ENCODE measurements around the gene C1orf174.

C1orf174 gene

GRCh38 chr1:3905953-3906671 lies 6.0 kb upstream of the C1orf174 start:
- H3K36me3 ChIP-seq, result no peaks in the 10 kb centered on the region
- no peaks in the 10 kb centered on the region for H3K27me3 ChIP-seq (ENCODE audit: insufficient read depth, low read depth, severe bottlenecking)
- no peak for TF ChIP-seq CTCF (IDR thresholded peaks at IDR 0.05; ENCODE audit: low read depth, low read length)
- H3K9me3 ChIP-seq (ENCODE audit: severe bottlenecking), result no peaks in the 10 kb centered on the region
- no peak overlapping the region for H3K27ac ChIP-seq
- no peak overlapping the region for H3K4me3 ChIP-seq (ENCODE audit: low read depth, low read length)
- no peak for DNase-seq

- Histone ChIP-seq H3K27ac (no peak overlapping the region), H3K27me3 (ENCODE audit: insufficient read depth, low read depth, severe bottlenecking) (no peaks in the 10 kb centered on the region), H3K4me3 (ENCODE audit: low read depth, low read length) (no peak overlapping the region), H3K9me3 (ENCODE audit: severe bottlenecking) (no peaks in the 10 kb centered on the region), H3K36me3 (no peaks in the 10 kb centered on the region)
- TF ChIP-seq CTCF (IDR thresholded peaks at IDR 0.05; ENCODE audit: low read depth, low read length), result no peak
- no peak for DNase-seq
Measured at GRCh38 chr1:3905266-3905952, 5.3 kb upstream of the C1orf174 start.

GRCh38 chr1:3904843-3905185 lies 4.7 kb upstream of the C1orf174 start:
- Histone ChIP-seq H3K27me3 (ENCODE audit: insufficient read depth, low read depth, severe bottlenecking) (no peaks in the 10 kb centered on the region), H3K4me3 (ENCODE audit: low read depth, low read length) (peak overlapping the region; percentile 38; the same call in 1 of the 2 replicates), H3K27ac (peak overlapping the region; percentile 67), H3K9me3 (ENCODE audit: severe bottlenecking) (no peaks in the 10 kb centered on the region), H3K36me3 (peaks cover 2% of the 10 kb centered on the region; the same call in 1 of the 2 replicates)
- DNase-seq, result no peak
- no peak for TF ChIP-seq CTCF (IDR thresholded peaks at IDR 0.05; ENCODE audit: low read depth, low read length)

- Histone ChIP-seq H3K9me3 (ENCODE audit: severe bottlenecking) (no peaks in the 10 kb centered on the region), H3K36me3 (peaks cover 3% of the 10 kb centered on the region; the same call in 1 of the 2 replicates), H3K27ac (peak overlapping the region; percentile 67), H3K4me3 (ENCODE audit: low read depth, low read length) (peak overlapping the region; percentile 38), H3K27me3 (ENCODE audit: insufficient read depth, low read depth, severe bottlenecking) (no peaks in the 10 kb centered on the region)
- no peak for TF ChIP-seq CTCF (IDR thresholded peaks at IDR 0.05; ENCODE audit: low read depth, low read length)
- no peak for DNase-seq
Measured at GRCh38 chr1:3904006-3904842, 4.2 kb upstream of the C1orf174 start.

- no peak for TF ChIP-seq CTCF (IDR thresholded peaks at IDR 0.05; ENCODE audit: low read depth, low read length)
- peak overlapping the region; percentile 38 for H3K4me3 ChIP-seq (ENCODE audit: low read depth, low read length)
- peaks cover 3% of the 10 kb centered on the region; the same call in 1 of the 2 replicates for H3K36me3 ChIP-seq
- DNase-seq, result peak; percentile 70
- no peaks in the 10 kb centered on the region for H3K27me3 ChIP-seq (ENCODE audit: insufficient read depth, low read depth, severe bottlenecking)
- no peaks in the 10 kb centered on the region for H3K9me3 ChIP-seq (ENCODE audit: severe bottlenecking)
- peak overlapping the region; percentile 67 for H3K27ac ChIP-seq
Measured at GRCh38 chr1:3903141-3904005, 3.3 kb upstream of the C1orf174 start.

All from WERI-Rb-1 (cell line).